ENCODE measurements around the gene DOCK9.

DOCK9 gene

GRCh38 chr13:98997011-98997730 is 19.3 kb upstream of the DOCK9 start:
- no peak for TF ChIP-seq CTCF (conservative IDR thresholded peaks at IDR 0.05)

GRCh38 chr13:98996046-98996445 is 18.2 kb upstream of the DOCK9 start:
- H3K27ac ChIP-seq, result no peak overlapping the region
- TF ChIP-seq CTCF (conservative IDR thresholded peaks at IDR 0.05), result no peak

More at GRCh38 chr13:98997011-98997730, 19.3 kb upstream of the DOCK9 start:
- H3K27ac ChIP-seq, result no peak overlapping the region

GRCh38 chr13:98994896-98995295 is 17.0 kb upstream of the DOCK9 start:
- no peak for TF ChIP-seq CTCF (conservative IDR thresholded peaks at IDR 0.05)
- H3K27ac ChIP-seq, result no peak overlapping the region

GRCh38 chr13:98994080-98994479 is 16.2 kb upstream of the DOCK9 start:
- H3K27ac ChIP-seq, result no peak overlapping the region
- no peak for TF ChIP-seq CTCF (conservative IDR thresholded peaks at IDR 0.05)

- TF ChIP-seq CTCF (conservative IDR thresholded peaks at IDR 0.05), result no peak
- H3K27ac ChIP-seq, result no peak overlapping the region
Measured at GRCh38 chr13:98992355-98992754, 14.5 kb upstream of the DOCK9 start.

GRCh38 chr13:98990701-98991100 is 12.8 kb upstream of the DOCK9 start:
- no peak for TF ChIP-seq CTCF (conservative IDR thresholded peaks at IDR 0.05)
- no peak overlapping the region for H3K27ac ChIP-seq

- H3K27ac ChIP-seq, result no peak overlapping the region
- no peak for TF ChIP-seq CTCF (conservative IDR thresholded peaks at IDR 0.05)
Measured at GRCh38 chr13:98989469-98990235, 11.8 kb upstream of the DOCK9 start.

Data from VCaP (cell line).